GM10266 (cell line): ENCODE data around the gene CDC42BPB.

Experiments
- DNase-seq: peaks from one replicate; pipeline ENCODE4 v3.0.0; 2012; ENCODE audit errors: extremely low spot score
- TF ChIP-seq, protein P1 (sequence below): IDR thresholded peaks from 2 replicates; pipeline ENCODE4 v1.5.1; 2012; ENCODE audit warnings: mild to moderate bottlenecking, low read depth; ENCODE audit not compliant: control insufficient read depth, insufficient read depth; ENCODE audit errors: missing control alignments

Gene CDC42BPB

DNA sequence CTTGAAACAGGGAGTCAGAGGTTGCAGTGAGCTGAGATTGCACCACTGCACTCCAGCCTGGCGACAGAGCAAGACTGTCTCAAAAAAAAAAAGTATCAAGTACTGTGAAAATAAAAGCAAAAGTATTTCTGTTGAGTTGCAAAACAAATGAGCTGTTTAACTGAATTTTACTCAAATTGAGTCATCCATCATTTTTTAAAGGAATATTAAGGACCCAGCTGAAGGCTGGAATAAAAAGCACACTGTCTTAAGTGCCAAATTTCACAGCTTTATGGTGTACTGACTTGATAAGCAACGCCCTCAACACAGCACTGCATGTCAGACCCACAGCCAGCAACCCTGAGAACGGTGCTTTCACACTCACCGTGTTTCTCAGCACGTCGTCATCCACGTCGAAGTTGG is 76.9 kb downstream of the CDC42BPB start:
- TF ChIP-seq, protein P1, sequence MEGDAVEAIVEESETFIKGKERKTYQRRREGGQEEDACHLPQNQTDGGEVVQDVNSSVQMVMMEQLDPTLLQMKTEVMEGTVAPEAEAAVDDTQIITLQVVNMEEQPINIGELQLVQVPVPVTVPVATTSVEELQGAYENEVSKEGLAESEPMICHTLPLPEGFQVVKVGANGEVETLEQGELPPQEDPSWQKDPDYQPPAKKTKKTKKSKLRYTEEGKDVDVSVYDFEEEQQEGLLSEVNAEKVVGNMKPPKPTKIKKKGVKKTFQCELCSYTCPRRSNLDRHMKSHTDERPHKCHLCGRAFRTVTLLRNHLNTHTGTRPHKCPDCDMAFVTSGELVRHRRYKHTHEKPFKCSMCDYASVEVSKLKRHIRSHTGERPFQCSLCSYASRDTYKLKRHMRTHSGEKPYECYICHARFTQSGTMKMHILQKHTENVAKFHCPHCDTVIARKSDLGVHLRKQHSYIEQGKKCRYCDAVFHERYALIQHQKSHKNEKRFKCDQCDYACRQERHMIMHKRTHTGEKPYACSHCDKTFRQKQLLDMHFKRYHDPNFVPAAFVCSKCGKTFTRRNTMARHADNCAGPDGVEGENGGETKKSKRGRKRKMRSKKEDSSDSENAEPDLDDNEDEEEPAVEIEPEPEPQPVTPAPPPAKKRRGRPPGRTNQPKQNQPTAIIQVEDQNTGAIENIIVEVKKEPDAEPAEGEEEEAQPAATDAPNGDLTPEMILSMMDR: no peak
- no peak for DNase-seq

DNA sequence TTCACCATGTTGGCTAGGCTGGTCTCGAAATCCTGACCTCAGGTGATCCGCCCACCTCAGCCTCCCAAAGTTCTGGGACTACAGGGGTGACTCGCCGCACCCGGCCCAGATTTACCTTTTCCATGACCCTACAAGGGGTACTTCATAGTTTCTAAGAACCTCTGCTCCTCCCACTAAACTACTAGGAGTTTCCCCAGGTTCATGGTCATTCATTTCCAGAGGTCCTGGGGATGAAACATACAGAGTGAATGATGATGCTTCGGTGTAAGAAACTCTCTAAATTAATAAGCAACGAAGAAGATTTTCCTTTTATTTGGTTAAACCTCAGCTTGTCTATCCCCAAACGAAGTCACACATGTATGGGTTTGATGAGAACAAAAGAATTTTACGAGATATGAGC is 77.9 kb downstream of the CDC42BPB start:
- TF ChIP-seq, protein P1: no peak
- DNase-seq: no peak

DNA sequence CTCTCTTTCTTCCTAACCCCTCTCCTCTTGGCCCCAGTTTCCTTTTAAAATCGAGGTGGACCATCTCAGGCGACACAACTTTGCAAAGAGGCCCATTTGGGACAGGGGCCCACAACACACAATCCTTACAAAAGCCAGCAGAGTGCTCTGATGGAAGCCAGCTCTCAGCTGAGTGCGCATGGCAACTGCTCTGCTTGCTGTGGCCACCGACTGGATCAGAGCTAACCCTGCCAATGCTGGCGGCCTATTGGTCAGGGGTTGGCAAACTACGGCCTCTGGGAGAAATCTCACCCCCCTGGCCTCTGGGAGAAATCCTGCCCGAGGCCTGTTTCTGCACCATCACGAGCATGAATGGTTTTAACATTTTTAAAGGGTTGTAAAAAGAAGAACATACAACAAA is 79.9 kb downstream of the CDC42BPB start:
- TF ChIP-seq, protein P1: no peak
- DNase-seq: no peak

DNA sequence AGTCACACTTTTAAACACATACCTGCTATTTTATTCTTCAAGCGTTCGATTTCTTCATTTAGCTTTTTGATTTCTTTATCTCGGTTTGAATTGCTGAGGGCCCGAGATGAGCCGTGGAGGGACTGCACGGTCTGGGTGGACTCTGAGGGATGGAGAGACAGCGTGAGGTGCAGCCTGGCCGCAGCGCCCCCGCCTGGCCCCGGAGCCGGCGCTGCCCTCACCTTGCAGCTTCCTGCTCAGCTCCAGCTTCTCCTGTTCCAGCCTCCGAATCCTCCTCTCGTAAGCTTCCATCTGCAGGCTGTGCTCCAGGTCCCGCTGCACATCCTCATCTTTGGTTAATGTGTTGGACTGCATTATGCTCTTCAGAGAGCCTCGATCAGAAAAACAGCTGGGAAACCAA is 81.7 kb downstream of the CDC42BPB start:
- TF ChIP-seq, protein P1: no peak
- DNase-seq: no peak

DNA sequence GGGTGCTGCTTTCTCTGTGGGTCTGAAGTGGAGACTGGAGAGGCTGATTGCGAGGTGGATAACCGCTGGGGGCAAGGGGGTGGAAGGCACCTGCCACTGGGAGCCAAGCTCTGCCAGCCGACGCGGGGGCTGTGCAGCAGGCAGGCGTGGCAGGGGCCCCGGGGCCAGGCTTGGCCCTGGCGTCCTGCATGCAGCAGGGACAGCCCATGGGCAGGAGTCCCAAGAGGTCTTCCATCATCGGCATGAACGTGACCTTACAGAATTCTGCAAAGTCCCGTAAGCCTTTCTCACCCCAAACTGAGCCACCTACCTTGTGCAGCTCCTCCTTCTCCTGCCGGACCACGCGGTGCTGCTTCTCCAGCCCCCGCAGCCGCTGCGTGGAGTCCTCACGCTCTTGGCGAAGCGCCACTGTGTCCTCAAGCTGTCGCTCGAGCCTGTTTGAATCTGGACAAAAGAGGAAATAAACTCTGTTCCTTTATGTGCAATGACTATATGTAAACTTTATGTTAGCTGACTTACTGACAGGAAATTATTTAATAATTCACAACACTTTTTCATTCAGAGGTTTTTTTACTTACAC is 83.6 kb downstream of the CDC42BPB start:
- TF ChIP-seq, protein P1: no peak
- DNase-seq: no peak

DNA sequence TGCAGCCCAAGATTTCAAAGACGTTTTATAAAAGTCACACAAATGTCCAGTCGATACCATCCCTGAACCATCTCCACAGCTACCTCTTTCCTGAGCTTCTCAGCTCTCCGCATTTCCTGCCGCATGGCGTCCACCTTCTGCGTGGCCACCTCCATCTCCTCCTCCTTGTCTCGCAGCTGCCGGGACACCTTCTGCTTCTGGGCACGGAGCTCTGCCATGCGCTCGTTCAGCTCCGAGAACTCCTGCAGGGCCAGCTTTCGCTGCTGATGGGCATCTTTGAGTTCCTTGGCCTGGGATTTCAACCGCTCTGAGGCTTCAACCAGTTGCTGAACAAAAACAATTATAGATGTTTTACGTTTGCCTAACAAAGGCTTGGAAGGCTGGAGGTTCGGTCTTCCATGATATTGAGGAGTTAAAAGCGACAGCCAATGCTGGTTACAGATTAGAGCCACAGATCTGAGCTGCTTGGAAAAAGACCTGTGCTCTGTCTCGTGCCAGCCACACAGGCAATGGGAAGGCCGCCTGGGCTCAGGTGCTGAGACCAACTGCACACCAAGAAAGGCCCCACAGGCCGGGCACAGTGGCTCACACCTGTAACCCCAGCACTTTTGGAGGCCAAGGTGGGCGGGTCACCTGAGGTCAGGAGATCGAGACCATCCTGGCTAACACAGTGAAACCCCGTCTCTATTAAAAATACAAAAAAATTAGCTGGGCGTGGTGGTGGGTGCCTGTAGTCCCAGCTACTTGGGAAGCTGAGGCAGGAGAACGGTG is 85.3 kb downstream of the CDC42BPB start:
- TF ChIP-seq, protein P1: no peak
- DNase-seq: no peak

DNA sequence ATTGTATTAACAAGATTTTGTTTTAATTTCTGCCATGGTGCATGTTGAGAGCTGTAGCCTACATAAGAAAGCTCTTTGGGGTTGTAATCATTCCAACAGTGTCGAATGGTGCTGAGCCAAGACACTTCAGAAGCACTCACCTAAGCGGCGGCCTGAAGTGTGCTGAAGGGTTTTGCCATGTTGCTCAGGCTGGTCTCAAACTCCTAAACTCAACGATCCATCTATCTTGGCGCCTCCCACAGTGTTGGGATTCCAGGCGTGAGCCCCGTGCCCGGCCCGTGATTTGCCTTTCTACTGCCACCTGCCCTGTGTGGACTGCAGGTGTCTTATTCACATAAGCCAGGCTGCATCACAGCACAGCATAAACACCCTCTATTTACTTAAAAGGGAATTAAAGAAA is 86.0 kb downstream of the CDC42BPB start:
- DNase-seq: no peak
- TF ChIP-seq, protein P1: no peak
